Osteocyte (in vitro differentiated cells): ENCODE results near the gene TMEM108. TPM values are rescaled to one million over a fixed set of nuclear protein-coding genes. Genes with fewer than 3 reads are reported as not detected.

Experiments used
- DNase-seq: peaks from one replicate; pipeline ENCODE4 v3.0.0; 2021; ENCODE audit warnings: mixed read lengths; ENCODE audit not compliant: unreplicated experiment; ENCODE audit errors: extremely low spot score
- H3K27ac Mint-ChIP-seq: one replicate; pipeline ENCODE4 v1.8.0; 2021; ENCODE audit warnings: mild to moderate bottlenecking, mixed read lengths; ENCODE audit not compliant: unreplicated experiment
- H3K27me3 Mint-ChIP-seq: one replicate; pipeline ENCODE4 v1.8.0; 2021; ENCODE audit warnings: mixed read lengths; ENCODE audit not compliant: unreplicated experiment
- H3K36me3 Mint-ChIP-seq: one replicate; pipeline ENCODE4 v1.8.0; 2021; ENCODE audit warnings: mixed read lengths; ENCODE audit not compliant: unreplicated experiment
- H3K4me1 Mint-ChIP-seq: one replicate; pipeline ENCODE4 v1.8.0; 2021; ENCODE audit warnings: mixed read lengths; ENCODE audit not compliant: unreplicated experiment
- H3K4me3 Mint-ChIP-seq: one replicate; pipeline ENCODE4 v1.8.0; 2021; ENCODE audit warnings: mild to moderate bottlenecking, moderate library complexity, mixed read lengths; ENCODE audit not compliant: unreplicated experiment
- H3K9me3 Mint-ChIP-seq: one replicate; pipeline ENCODE4 v1.8.0; 2021; ENCODE audit warnings: mixed read lengths; ENCODE audit not compliant: unreplicated experiment
- CTCF ChIP-seq: fragments of 200-600 bp; sonication (generic); IDR thresholded peaks from 2 replicates; pipeline ENCODE4 v1.5.0; 2021; ENCODE audit warnings: antibody characterized with exemption, mild to moderate bottlenecking, moderate library complexity
- total RNA-seq: library from RNA; stranded (reverse); gene quantifications from 2 replicates; pipeline ENCODE4 v1.2.1, GENCODE V29; 2021

TMEM108 gene
- total RNA-seq, 1 donor from 2014 or later: 3.7 TPM

- Mint-ChIP-seq H3K4me1 (no peaks in the 10 kb centered on the region), H3K36me3 (no peaks in the 10 kb centered on the region), H3K27ac (no peak overlapping the region), H3K27me3 (no peaks in the 10 kb centered on the region), H3K9me3 (peaks cover 4% of the 10 kb centered on the region), H3K4me3 (no peak overlapping the region)
- DNase-seq: no peak
- TF ChIP-seq CTCF: no peak
Observed at GRCh38 chr3:133157716-133158115, 119.5 kb downstream of the TMEM108 start.

- Mint-ChIP-seq H3K27ac (no peak overlapping the region), H3K36me3 (no peaks in the 10 kb centered on the region), H3K27me3 (no peaks in the 10 kb centered on the region), H3K4me3 (no peak overlapping the region), H3K4me1 (no peaks in the 10 kb centered on the region), H3K9me3 (peaks cover 4% of the 10 kb centered on the region)
- DNase-seq: no peak
- no peak for TF ChIP-seq CTCF
Observed at GRCh38 chr3:133158686-133159085, 120.5 kb downstream of the TMEM108 start.

- no peak overlapping the region for H3K4me3 Mint-ChIP-seq
- no peak overlapping the region for H3K27ac Mint-ChIP-seq
- H3K27me3 Mint-ChIP-seq: no peaks in the 10 kb centered on the region
- H3K9me3 Mint-ChIP-seq: peaks cover 4% of the 10 kb centered on the region
- no peak for DNase-seq
- H3K36me3 Mint-ChIP-seq: no peaks in the 10 kb centered on the region
- no peak for TF ChIP-seq CTCF
- H3K4me1 Mint-ChIP-seq: no peaks in the 10 kb centered on the region
Observed at GRCh38 chr3:133159498-133160475, 121.6 kb downstream of the TMEM108 start.

- no peak for DNase-seq
- Mint-ChIP-seq H3K9me3 (no peaks in the 10 kb centered on the region), H3K4me1 (no peaks in the 10 kb centered on the region), H3K27ac (no peak overlapping the region), H3K27me3 (no peaks in the 10 kb centered on the region), H3K36me3 (no peaks in the 10 kb centered on the region), H3K4me3 (no peak overlapping the region)
- TF ChIP-seq CTCF: no peak
Observed at GRCh38 chr3:133161656-133162055, 123.5 kb downstream of the TMEM108 start.

- Mint-ChIP-seq H3K9me3 (no peaks in the 10 kb centered on the region), H3K36me3 (no peaks in the 10 kb centered on the region), H3K4me1 (no peaks in the 10 kb centered on the region), H3K27me3 (no peaks in the 10 kb centered on the region), H3K4me3 (no peak overlapping the region), H3K27ac (no peak overlapping the region)
- TF ChIP-seq CTCF: no peak
- no peak for DNase-seq
Observed at GRCh38 chr3:133162265-133162664, 124.1 kb downstream of the TMEM108 start.
